Glutamatergic neuron (in vitro differentiated cells): Measurements from ENCODE around the gene LRRC73. TPM values are rescaled to one million over a fixed set of nuclear protein-coding genes. Genes with fewer than 3 reads are reported as not detected.
"Not testable (repeated sequence)": the region's sequence is repeated elsewhere in the genome, so short reads cannot be mapped to it uniquely, and the experiment has no call there.

ENCODE experiments used
- DNase-seq: peaks from one replicate; pipeline ENCODE4 v3.0.0; 2022
- H3K27ac Mint-ChIP-seq: one replicate; pipeline ENCODE4 v1.8.0; 2020; ENCODE audit warnings: mild to moderate bottlenecking, mixed read lengths, inconsistent platforms; ENCODE audit not compliant: unreplicated experiment
- H3K27me3 Mint-ChIP-seq: one replicate; pipeline ENCODE4 v1.8.0; 2020; ENCODE audit warnings: mild to moderate bottlenecking, moderate library complexity, mixed read lengths, inconsistent platforms; ENCODE audit not compliant: unreplicated experiment
- H3K36me3 Mint-ChIP-seq: one replicate; pipeline ENCODE4 v1.8.0; 2020; ENCODE audit warnings: mild to moderate bottlenecking, mixed read lengths, inconsistent platforms; ENCODE audit not compliant: unreplicated experiment
- H3K4me1 Mint-ChIP-seq: one replicate; pipeline ENCODE4 v1.8.0; 2020; ENCODE audit warnings: mild to moderate bottlenecking, low read depth, mixed read lengths, inconsistent platforms; ENCODE audit not compliant: unreplicated experiment
- H3K4me3 Mint-ChIP-seq: one replicate; pipeline ENCODE4 v1.8.0; 2020; ENCODE audit warnings: mild to moderate bottlenecking, mixed read lengths, inconsistent platforms; ENCODE audit not compliant: unreplicated experiment
- H3K9me3 Mint-ChIP-seq: one replicate; pipeline ENCODE4 v1.8.0; 2020; ENCODE audit warnings: mild to moderate bottlenecking, moderate library complexity, mixed read lengths, inconsistent platforms; ENCODE audit not compliant: unreplicated experiment
- CTCF ChIP-seq: fragments of 200-600 bp; sonication (generic); IDR thresholded peaks from one replicate; pipeline ENCODE4 v1.5.0; 2021; ENCODE audit not compliant: partially characterized antibody, unreplicated experiment
- long read RNA-seq: library from polyadenylated mRNA; unstranded; transcript quantifications from one replicate; pipeline ENCODE4 v2.0.0, GENCODE V29; 2020; ENCODE audit not compliant: unreplicated experiment
- total RNA-seq: library from RNA; stranded (reverse); fragmentation: NEBNext Ultra II Directional; extraction: Animal tissue kit (Norgen Biotek cat#: 25700); gene quantifications from one replicate; pipeline ENCODE4 v1.2.1, GENCODE V29; 2021; ENCODE audit not compliant: unreplicated experiment

LRRC73 gene
- total RNA-seq = 1.2 TPM
- long read RNA-seq = 0 reads

GRCh38 chr6:43509984-43510826 lies at the start of gene LRRC73:
TSS of gene LRRC73 (minus strand) at chr6:43510346. CDS start at chr6:43509785, 561 bp downstream.
- peaks cover 17% of the 10 kb centered on the region for H3K4me1 Mint-ChIP-seq
- H3K4me3 Mint-ChIP-seq = peak within 1 kb of the TSS; percentile 91
- H3K27ac Mint-ChIP-seq = peak within 1 kb of the TSS; percentile 50
- peaks cover 8% of the 10 kb centered on the region for H3K9me3 Mint-ChIP-seq
- peaks cover 6% of the 10 kb centered on the region for H3K36me3 Mint-ChIP-seq
- peaks cover 20% of the 10 kb centered on the region for H3K27me3 Mint-ChIP-seq
- no peak for TF ChIP-seq CTCF
- DNase-seq = peak; percentile 95

GRCh38 chr6:43559328-43559727 lies 49.2 kb upstream of the LRRC73 start:
- Mint-ChIP-seq H3K27ac (no peak overlapping the region), H3K36me3 (no peaks in the 10 kb centered on the region), H3K4me1 (no peaks in the 10 kb centered on the region), H3K27me3 (no peaks in the 10 kb centered on the region), H3K9me3 (no peaks in the 10 kb centered on the region), H3K4me3 (no peak overlapping the region)
- TF ChIP-seq CTCF = no peak
- no peak for DNase-seq

- not testable (repeated sequence) for H3K4me3 Mint-ChIP-seq, H3K9me3 Mint-ChIP-seq, H3K27ac Mint-ChIP-seq, H3K4me1 Mint-ChIP-seq, DNase-seq, H3K36me3 Mint-ChIP-seq, H3K27me3 Mint-ChIP-seq
These were observed 47.5 kb upstream of the LRRC73 start for GRCh38 chr6:43557620-43558019.

GRCh38 chr6:43547222-43547621 lies 37.1 kb upstream of the LRRC73 start:
- no peak overlapping the region for H3K27ac Mint-ChIP-seq
- no peaks in the 10 kb centered on the region for H3K36me3 Mint-ChIP-seq
- DNase-seq = no peak
- TF ChIP-seq CTCF = no peak
- H3K4me3 Mint-ChIP-seq = no peak overlapping the region
- H3K4me1 Mint-ChIP-seq = no peaks in the 10 kb centered on the region
- H3K27me3 Mint-ChIP-seq = no peaks in the 10 kb centered on the region
- H3K9me3 Mint-ChIP-seq = no peaks in the 10 kb centered on the region

- H3K27me3 Mint-ChIP-seq = no peaks in the 10 kb centered on the region
- no peaks in the 10 kb centered on the region for H3K9me3 Mint-ChIP-seq
- no peaks in the 10 kb centered on the region for H3K36me3 Mint-ChIP-seq
- no peak for TF ChIP-seq CTCF
- no peaks in the 10 kb centered on the region for H3K4me1 Mint-ChIP-seq
- no peak for DNase-seq
- H3K4me3 Mint-ChIP-seq = no peak overlapping the region
- no peak overlapping the region for H3K27ac Mint-ChIP-seq
These were observed 34.3 kb upstream of the LRRC73 start for GRCh38 chr6:43544461-43544860.
